Measurements from ENCODE around the gene ABCD4.

DNA sequence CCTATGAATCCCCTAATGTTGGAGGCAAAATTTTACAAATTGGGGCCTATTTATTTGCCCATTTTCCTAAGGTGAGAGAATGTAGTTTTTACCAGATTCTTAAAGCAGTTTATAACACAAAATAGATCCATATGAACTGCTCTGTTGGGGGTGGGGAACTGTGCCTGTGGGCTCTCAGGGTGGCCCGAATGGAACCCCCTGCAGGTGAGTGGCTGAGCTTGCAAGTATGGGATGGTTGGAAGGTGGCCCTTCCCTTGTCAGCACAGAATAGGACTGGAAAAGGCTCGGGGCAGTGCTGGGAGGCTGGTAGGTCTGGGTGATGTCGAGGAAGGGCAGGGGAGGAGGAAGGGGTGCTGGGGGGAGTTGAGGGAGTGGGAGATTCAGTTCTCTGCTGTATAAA, 58.6 kb downstream of the ABCD4 start:
- TF ChIP-seq CTCF (IDR thresholded peaks at IDR 0.05) (no peak), POLR2A (IDR thresholded peaks at IDR 0.05) (no peak), POLR2AphosphoS5 (IDR thresholded peaks at IDR 0.05) (no peak)

Measured in breast epithelium (tissue), 3 donors.